ENCODE results near the gene ANO9. TPM values are rescaled to one million over a fixed set of nuclear protein-coding genes. Genes with fewer than 3 reads are reported as not detected.
"Not testable (repeated sequence)": the region's sequence is repeated elsewhere in the genome, so short reads cannot be mapped to it uniquely, and the experiment has no call there.

ANO9 gene
- total RNA-seq, 1 donor from 2014 or later: not detected

GRCh38 chr11:405954-406795, 35.6 kb downstream of the ANO9 start:
- no peak for DNase-seq (ENCODE audit: low spot score in 2 of 2)
- FAIRE-seq: no peak

DNA sequence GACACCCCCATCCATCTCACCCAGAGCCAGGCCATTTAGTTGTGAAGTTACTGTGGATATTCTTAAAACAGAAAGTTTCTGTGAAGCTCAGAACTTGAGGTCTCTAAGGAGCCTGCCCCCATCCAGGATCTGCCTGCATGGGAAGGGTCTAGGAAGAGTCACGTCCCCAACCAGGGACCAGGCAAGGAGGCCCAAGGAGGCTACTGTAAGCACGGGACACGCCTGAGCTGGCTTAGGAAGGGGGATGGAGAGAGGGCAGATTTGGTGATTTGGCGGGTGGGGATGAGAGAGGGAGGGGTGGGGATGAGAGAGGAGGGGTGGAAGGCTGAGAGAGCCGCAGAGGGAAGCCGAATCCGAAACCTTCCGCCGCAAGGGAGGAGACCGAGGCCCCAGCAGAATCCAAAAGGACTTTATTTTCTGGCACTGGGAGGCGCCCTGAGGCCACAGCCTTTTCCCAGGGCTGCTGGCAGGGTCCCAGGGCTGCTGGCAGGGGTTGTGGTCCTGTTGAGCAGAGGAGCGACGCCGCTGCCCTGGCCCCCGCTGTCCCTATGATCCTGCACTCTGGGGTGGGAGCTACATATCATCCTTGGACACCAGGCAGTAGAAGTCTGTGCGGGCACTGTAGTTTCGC, 36.4 kb downstream of the ANO9 start:
- FAIRE-seq: no peak

GRCh38 chr11:404551-405264, 37.1 kb downstream of the ANO9 start:
- FAIRE-seq: no peak

More for the DNA sequence above, 36.4 kb downstream of the ANO9 start:
- no peak for DNase-seq (ENCODE audit: low spot score in 2 of 2)

GRCh38 chr11:403761-404431, 37.9 kb downstream of the ANO9 start:
- FAIRE-seq (no peak), DNase-seq (ENCODE audit: low spot score in 2 of 2) (no peak)

More at GRCh38 chr11:404551-405264, 37.1 kb downstream of the ANO9 start:
- DNase-seq (ENCODE audit: low spot score in 2 of 2): no peak

GRCh38 chr11:403021-403760, 38.6 kb downstream of the ANO9 start:
- DNase-seq (ENCODE audit: low spot score in 2 of 2) (no peak), FAIRE-seq (no peak)

DNA sequence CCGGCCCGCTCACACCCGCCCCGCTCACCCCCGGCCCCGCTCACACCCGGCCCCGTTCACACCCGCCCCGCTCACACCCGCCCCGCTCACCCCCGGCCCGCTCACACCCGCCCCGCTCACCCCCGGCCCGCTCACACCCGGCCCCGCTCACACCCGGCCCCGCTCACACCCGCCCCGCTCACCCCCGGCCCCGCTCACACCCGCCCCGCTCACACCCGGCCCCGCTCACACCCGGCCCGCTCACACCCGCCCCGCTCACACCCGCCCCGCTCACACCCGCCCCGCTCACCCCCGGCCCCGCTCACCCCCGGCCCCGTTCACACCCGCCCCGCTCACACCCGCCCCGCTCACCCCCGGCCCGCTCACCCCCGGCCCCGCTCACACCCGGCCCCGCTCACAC, 40.6 kb downstream of the ANO9 start:
- FAIRE-seq; DNase-seq (ENCODE audit: low spot score in 2 of 2): not testable (repeated sequence)

- FAIRE-seq (no peak), DNase-seq (ENCODE audit: low spot score in 2 of 2) (no peak)
Measured at GRCh38 chr11:400241-400689, 41.5 kb downstream of the ANO9 start.

DNA sequence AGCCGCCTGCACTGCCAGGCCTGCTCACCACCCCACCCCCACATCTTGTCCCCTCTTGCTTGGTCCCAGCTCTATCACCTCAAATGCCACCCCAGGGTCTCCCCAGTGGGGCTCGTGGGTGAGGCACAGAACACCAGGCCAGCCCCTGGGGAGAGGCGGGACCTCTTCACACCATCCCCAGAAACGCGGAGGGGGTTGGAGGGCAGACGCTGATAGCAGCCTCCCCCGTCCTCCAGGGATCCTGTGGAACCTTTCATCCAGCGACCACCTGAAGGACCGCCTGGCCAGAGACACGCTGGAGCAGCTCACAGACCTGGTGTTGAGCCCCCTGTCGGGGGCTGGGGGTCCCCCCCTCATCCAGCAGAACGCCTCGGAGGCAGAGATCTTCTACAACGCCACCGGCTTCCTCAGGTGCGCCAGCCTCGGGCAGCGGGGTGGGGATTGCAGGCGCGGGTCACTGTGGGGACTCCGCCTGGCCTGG, 42.0 kb downstream of the ANO9 start:
- FAIRE-seq: no peak
- DNase-seq (ENCODE audit: low spot score in 2 of 2): no peak

- DNase-seq (ENCODE audit: low spot score in 2 of 2): no peak
- no peak for FAIRE-seq
Measured at GRCh38 chr11:398826-399225, 43.0 kb downstream of the ANO9 start.

DNA sequence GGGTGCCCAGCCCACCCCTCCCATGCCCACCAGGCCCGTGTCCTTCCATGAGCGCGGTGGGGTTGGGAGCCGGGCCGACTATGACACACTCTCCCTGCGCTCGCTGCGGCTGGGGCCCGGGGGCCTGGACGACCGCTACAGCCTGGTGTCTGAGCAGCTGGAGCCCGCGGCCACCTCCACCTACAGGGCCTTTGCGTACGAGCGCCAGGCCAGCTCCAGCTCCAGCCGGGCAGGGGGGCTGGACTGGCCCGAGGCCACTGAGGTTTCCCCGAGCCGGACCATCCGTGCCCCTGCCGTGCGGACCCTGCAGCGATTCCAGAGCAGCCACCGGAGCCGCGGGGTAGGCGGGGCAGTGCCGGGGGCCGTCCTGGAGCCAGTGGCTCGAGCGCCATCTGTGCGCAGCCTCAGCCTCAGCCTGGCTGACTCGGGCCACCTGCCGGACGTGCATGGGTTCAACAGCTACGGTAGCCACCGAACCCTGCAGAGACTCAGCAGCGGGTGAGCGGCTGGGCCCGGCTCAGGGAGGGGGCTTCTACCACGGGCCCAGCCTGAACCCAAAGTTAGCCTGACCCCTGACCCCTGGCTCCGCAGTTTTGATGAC, 44.8 kb downstream of the ANO9 start:
- FAIRE-seq: no peak
- DNase-seq (ENCODE audit: low spot score in 2 of 2): peak; percentile 83 to 84

DNA sequence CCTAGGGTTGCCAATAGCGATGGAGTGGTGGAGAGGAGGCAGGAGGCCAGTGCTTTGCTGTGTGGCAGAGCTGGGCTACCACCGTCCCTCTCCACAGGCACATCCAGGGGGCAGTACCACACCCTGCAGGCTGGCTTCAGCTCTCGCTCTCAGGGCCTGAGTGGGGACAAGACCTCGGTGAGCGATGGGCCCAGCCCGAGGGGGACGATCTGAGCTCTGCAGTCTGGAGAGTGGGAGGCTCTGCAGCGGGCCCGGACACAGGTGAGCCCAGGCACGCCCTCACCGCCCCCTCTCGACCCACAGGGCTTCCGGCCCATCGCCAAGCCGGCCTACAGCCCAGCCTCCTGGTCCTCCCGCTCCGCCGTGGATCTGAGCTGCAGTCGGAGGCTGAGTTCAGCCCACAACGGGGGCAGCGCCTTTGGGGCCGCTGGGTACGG, 45.3 kb downstream of the ANO9 start:
- FAIRE-seq (no peak), DNase-seq (ENCODE audit: low spot score in 2 of 2) (no peak)

GRCh38 chr11:395866-396265, 45.9 kb downstream of the ANO9 start:
- DNase-seq (ENCODE audit: low spot score in 2 of 2) (no peak), FAIRE-seq (no peak)

GRCh38 chr11:394858-395655, 46.8 kb downstream of the ANO9 start:
- FAIRE-seq: no peak
- no peak for DNase-seq (ENCODE audit: low spot score in 2 of 2)

- FAIRE-seq (no peak), DNase-seq (ENCODE audit: low spot score in 2 of 2) (no peak)
Measured at GRCh38 chr11:394034-394857, 47.6 kb downstream of the ANO9 start, which contains the start of gene PKP3. TSS of gene PKP3 (plus strand) at chr11:394209. CDS start at chr11:394293, 84 bp downstream.

DNA sequence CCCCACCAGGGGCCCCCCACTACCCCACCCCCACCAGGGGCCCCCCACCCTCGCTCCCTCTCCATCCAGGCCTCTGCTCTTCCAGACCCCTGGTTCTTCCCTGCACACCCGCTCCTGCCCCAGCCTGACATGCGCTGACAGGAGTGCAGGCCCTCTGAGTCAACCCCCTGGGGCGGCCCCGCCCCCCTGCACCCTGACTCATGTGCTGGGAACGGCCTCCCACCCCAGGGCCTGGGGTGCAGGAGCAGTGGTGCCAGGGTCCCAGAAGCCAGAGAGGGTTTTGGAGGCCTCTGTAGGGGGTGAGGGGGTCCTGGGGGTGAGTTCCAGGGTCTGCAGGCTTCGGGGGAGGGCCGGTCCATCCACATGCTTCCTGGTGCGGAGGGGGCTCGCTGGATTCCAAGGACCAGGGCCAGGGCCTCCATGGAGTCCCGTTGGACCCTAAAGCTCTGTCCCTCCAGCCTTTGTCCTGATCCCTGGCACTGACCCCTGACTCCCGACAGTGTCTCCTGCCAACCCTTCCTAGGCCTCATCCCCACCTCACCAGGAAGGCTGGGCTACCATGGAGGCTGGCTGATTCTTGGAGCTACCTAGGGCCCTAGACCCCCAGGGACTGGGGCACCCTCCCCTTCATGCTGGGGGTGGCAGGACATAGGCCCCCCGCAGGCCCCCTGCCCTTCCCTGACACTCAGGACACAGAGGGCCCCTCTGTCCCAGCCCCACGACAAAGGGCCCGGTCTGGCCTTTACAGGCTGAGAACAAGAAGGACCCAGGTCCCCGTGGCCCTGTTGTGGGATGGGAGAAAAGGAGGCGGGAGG, 48.4 kb downstream of the ANO9 start:
- FAIRE-seq: no peak
- DNase-seq (ENCODE audit: low spot score in 2 of 2): no peak

DNA sequence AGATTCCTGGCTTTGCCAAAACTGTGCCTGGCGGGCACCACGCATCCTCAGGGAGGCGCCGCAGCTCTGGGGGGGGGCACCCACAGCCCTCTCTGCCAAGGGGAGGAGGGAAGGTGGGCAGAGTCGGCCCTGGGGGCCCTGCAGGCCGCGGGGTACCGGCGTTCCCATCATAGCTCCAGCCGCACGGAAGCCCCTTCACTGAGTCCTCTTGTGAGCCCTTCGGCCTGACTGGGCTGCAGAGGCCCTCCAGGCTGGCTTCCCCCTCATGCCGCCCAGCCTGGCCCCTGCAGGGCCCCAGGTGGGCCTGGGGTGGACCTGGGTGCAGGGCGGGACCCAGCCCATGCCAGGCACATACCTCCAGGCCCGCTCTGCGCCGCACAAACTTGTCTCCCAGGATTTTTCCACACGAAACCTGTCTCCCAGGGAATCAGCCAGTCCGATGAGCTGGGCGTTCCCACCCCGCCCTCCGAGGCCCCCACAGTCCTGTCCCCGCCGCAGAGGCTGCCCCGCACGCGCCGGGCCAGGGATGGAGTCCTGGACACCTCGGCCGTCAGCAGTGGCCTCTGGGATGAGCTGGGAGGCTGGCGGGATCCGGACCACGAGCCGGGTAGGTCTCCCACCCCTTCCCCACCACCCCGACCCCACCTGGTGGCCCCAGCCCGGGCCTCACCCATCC, 49.6 kb downstream of the ANO9 start:
- DNase-seq (ENCODE audit: low spot score in 2 of 2) (no peak), FAIRE-seq (no peak)

Measured in frontal cortex (tissue), 4 donors.